SK-N-MC (cell line): Measurements from ENCODE around the gene AURKAIP1.

Experiments used
- EZH2 ChIP-seq: fragments of 200-600 bp; sonication (generic); IDR thresholded peaks from one replicate; pipeline ENCODE4 v1.6.1; 2017; ENCODE audit warnings: antibody characterized with exemption
- POLR2AphosphoS5 ChIP-seq: IDR thresholded peaks from 2 replicates; pipeline ENCODE4 v1.6.1; 2012; ENCODE audit warnings: mild to moderate bottlenecking, low read depth, low read length, borderline replicate concordance

- no peak for TF ChIP-seq POLR2AphosphoS5
- TF ChIP-seq EZH2: no peak
These were observed 31.1 kb downstream of the AURKAIP1 start for GRCh38 chr1:1343811-1344421.
